Activated CD8-positive, alpha-beta memory T cell treated with anti-CD3 and anti-CD28 coated beads, Interleukin-2, amount 50 U/mL, for 24 hours (primary cell): ENCODE measurements around the gene PRICKLE4.

Experiments
- DNase-seq: peaks from one replicate; pipeline ENCODE4 v3.0.0-alpha.2; 2020; ENCODE audit errors: extremely low read depth

PRICKLE4 gene

DNA sequence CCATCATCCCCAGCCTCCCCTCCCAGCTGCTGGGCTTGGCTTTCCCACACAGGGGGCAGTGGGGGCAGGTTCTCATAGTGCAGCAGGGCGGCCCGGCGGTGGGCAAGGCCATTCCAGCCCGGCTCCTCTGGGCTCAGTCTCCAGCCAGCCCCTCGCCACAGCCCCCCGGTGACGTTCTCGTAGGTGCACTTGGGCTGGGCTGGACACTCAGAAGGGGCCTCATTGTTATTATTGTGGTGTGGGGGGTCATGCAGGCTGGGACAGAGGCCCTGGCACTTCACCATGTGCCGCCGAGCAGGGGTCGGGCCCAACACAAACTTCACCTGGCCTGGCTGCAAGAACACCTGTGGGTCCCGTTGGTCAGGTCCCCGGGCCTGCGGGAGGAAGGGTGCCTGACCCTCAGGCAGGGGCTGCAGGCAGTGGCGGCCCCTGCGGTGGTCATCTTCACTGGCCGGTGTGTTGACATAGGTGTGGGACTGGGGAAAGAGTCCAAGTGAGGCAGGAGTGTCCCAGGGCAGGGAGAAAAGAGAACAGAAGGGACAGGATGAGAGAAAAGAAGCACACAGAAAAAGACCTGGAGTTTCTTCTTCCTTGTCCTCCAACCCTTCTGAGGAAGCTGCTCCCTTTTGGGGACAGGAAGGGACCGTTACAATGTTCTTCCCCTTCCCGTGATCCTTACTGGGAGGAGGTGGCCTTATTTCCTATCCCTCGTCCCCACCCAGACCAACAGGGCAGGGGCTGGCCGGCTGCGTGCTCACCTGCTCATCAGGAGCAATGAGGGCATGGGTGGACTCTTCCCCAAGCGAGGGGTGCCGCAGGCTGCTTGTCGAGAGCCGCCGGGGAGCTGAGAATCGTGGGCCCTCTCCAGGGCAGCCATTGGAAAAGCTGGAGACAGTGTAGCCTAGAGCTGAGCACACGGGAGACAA is 9.3 kb upstream of the PRICKLE4 start:
- DNase-seq = no peak

DNA sequence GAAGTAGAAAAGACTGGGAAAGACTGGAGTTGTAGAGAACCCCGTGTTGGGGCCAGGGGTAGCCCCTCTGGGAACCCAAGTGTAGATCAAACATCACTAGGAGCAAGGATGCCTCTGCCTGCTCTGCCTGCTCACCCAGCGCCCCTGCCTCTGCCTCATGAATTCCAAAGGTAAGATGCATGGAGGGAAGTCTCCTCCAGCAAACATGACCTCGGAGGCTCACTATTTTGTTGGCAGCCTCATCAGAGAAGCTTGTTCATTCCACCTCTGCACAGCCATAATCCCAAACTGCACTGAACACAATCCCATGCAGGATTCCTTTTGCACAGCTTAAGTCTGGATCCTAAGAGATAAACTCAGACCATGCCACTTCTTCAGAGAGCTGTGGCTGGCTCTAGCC is 5.7 kb upstream of the PRICKLE4 start:
- no peak for DNase-seq

DNA sequence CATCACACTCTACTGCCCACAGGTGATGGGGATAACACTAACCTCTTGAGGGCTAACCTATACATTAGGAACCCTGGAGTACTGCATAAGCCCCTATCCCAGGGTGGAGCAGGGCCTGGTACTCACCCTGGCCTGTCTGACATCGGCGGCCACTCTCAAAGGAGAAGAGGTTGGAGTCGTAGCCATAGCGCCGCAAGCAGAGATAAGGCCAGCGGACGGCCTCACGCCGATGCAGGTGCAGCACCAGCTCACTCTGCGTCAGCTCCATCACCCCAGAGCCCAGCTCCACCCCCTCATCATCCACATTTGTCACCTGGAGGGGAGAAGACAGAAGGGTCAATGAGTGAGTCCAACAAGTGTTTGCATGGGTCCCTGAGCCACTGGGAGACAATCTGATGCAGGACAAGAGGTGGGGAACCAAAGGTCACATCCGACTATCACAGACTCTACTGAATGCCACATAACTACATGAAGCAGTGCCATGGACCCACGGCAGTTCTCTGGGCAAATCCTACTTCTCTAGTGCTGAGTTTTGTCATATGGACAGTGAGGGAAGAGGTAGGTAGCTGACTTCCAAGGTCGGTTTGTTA is 5.2 kb upstream of the PRICKLE4 start:
- no peak for DNase-seq

DNA sequence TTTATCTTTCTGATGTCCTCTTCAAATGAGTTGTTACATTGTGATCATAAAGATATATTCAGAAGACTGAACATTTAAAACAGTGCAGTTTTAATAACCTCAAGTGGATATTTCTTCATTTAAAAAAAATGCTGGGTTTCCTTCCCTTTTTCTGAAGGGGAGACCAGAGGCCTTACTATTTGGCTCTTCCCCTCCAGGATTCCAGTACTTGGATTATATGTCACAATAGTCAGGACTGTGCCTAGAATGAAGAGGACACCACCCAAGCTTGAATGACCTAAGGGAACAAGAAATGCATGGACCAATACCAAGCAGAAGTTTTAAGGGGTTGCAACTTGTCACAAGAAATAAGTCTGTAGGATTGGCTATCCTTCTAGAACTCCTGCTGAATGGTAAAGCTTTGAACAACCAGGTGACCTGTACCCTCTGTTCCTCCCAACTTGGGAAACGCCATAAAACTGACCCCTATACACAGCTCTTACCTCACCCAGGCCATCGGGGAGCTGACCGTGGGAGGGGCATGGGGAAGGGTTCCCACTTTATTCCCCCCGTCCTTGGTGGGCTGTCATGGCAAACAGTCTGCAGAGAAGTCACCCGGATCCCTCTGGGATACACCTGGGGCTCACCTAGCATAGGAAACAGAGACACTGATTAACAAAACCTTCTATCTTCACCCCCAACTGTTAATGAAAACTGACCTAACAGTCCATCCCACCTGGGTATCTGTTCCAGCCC is 2.9 kb upstream of the PRICKLE4 start:
- no peak for DNase-seq

GRCh38 chr6:41778895-41779294 is 1.7 kb upstream of the PRICKLE4 start:
- DNase-seq = no peak

- DNase-seq = no peak
Observed at GRCh38 chr6:41779336-41779735, 1.2 kb upstream of the PRICKLE4 start.

GRCh38 chr6:41779788-41780550 is 613 bp upstream of the PRICKLE4 start, which contains the start of gene FRS3:
Gene FRS3, minus strand, starts transcription at chr6:41779900. Its CDS starts 2,913 bp downstream, at chr6:41776987.
- peak; percentile 98 for DNase-seq

DNA sequence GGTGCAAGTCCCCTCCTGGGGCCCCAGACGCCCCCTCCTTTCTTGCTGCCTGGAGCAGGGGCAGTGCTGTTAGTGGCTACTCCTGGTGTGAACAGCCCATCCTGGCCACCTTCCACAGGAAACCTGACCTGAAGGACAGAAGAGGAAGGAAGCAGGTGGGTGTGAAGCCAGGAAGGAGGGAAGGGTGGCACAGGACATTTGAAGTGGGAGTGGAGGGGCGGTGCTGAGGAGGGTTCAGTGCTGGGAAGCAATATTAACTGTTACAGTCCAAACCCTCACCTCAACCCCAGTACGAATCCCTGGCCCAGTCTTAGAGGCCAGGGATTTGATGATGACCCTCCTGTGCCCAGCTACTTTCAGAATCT is 766 bp downstream of the PRICKLE4 start:
- no peak for DNase-seq

- DNase-seq = no peak
Observed at GRCh38 chr6:41783106-41783780, 2.7 kb downstream of the PRICKLE4 start.

- no peak for DNase-seq
Observed at GRCh38 chr6:41784581-41785171, 4.1 kb downstream of the PRICKLE4 start.

DNA sequence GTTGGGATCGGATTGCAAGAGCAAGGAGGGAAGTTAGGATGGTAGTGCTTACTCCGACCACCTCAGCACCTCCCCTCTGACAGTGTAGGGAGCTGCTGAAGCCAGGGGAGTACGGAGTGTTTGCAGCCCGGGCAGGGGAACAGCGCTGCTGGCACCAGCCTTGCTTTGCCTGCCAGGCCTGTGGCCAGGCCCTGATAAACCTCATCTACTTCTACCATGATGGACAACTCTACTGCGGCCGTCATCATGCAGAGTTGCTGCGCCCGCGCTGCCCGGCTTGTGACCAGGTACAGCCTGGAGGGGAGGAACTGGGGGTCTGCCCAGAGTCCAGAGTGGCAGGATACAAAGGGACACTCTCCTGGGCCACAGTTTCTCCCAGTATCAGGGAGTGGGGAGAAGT is 4.7 kb downstream of the PRICKLE4 start:
- no peak for DNase-seq

DNA sequence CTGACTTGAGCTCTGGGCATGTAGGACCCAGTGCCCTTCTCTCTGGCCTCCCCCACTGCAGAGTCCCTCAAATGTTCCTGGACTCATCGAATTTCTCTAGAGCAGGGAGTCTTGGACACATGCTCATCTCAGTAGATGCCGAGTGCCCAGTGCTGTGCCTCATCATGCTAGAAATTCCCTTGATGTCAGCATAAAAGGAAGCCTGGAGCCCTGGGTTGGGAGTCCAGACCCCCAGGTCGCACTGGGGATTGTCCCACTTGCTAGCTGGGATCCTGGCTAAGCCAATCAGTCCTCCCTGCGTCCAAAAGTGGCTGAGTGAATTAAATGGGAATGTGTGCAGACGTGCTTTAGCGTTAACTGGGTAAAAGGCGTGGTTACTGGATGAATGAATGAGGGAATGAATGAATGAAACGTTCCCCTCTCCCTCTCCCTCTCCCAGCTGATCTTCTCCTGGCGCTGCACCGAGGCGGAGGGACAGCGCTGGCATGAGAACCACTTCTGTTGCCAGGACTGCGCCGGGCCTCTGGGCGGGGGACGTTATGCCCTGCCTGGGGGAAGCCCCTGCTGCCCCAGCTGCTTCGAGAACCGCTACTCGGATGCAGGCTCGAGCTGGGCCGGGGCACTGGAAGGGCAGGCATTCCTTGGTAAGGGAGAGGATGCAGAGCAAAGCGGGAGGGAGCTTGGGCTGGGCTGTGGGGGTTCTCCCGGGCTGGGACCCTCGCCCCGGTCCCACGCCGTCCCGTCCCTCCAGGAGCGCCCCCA is 5.3 kb downstream of the PRICKLE4 start:
- DNase-seq = no peak

- peak; percentile 57 for DNase-seq
Observed at GRCh38 chr6:41786451-41787218, 6.1 kb downstream of the PRICKLE4 start.

GRCh38 chr6:41787219-41787917 is 6.8 kb downstream of the PRICKLE4 start, which contains the start of gene TOMM6:
Gene TOMM6, plus strand, starts transcription at chr6:41787694. Its CDS starts 4 bp downstream, at chr6:41787698.
- peak; percentile 87 for DNase-seq

- no peak for DNase-seq
Observed at GRCh38 chr6:41789390-41789724, 8.8 kb downstream of the PRICKLE4 start.

DNA sequence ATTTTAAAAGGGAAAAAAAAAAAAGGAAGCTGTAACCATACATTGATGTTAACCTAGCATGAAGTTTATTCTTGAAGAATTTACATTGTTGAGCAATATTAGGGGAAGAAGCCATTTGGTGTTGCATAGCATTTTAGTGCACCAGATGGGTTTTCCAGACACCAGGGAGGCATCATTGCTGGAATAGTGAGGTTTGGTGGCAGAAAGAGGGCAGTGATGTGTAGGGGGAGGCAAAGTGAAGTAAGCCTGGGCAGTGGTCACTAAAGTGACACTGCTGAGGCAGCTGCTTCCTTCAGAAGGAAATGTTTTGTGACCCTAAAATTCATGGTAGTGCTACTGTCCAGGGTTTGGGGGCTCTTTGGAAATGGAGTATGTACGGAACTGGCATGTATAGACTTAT is 9.5 kb downstream of the PRICKLE4 start:
- DNase-seq = no peak

- no peak for DNase-seq
Observed at GRCh38 chr6:41791305-41791704, 10.7 kb downstream of the PRICKLE4 start.

GRCh38 chr6:41791984-41792383 is 11.4 kb downstream of the PRICKLE4 start:
- no peak for DNase-seq

- no peak for DNase-seq
Observed at GRCh38 chr6:41796474-41796873, 15.9 kb downstream of the PRICKLE4 start.
